ENCODE measurements around the gene RBM28.

DNA sequence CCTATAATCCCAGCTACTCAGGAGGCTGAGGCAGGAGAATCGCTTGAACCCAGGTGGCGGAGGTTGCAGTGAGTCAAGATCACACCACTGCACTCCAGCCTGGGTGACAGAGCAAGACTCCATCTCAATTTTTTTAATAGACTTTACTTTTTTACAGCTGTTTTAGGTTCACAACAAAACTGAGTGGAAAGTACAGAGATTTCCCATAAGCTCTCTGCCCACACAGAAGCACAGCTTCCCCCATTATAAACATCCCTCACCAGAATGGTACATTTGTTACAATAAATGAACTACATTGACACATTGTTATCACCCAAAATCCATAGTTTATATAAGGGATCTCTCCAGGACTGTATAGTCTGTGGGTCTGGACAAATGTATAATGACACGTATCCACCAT, 32.4 kb upstream of the RBM28 start:
- TF ChIP-seq, protein P1, sequence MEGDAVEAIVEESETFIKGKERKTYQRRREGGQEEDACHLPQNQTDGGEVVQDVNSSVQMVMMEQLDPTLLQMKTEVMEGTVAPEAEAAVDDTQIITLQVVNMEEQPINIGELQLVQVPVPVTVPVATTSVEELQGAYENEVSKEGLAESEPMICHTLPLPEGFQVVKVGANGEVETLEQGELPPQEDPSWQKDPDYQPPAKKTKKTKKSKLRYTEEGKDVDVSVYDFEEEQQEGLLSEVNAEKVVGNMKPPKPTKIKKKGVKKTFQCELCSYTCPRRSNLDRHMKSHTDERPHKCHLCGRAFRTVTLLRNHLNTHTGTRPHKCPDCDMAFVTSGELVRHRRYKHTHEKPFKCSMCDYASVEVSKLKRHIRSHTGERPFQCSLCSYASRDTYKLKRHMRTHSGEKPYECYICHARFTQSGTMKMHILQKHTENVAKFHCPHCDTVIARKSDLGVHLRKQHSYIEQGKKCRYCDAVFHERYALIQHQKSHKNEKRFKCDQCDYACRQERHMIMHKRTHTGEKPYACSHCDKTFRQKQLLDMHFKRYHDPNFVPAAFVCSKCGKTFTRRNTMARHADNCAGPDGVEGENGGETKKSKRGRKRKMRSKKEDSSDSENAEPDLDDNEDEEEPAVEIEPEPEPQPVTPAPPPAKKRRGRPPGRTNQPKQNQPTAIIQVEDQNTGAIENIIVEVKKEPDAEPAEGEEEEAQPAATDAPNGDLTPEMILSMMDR (IDR thresholded peaks at IDR 0.05 in 8 of 11, conservative IDR thresholded peaks at IDR 0.05 in 3 of 11): no peak
- no peak for TF ChIP-seq POLR2A (IDR thresholded peaks at IDR 0.05)
- no peak for TF ChIP-seq POLR2AphosphoS5 (IDR thresholded peaks at IDR 0.05)
